NCI-H526 treated with DMSO at 0.1 percent for 48 hours (cell line): ENCODE measurements around the gene KCNH4.
"Not testable (repeated sequence)": the region's sequence is repeated elsewhere in the genome, so short reads cannot be mapped to it uniquely, and the experiment has no call there.

Experiments
- DNase-seq: peaks from one replicate; lab custom pipeline; 2025; lab: John Stamatoyannopoulos, UW

Gene KCNH4

GRCh38 chr17:42193969-42194899, 13.3 kb upstream of the KCNH4 start, which contains the start of gene GHDC:
GHDC (minus strand) TSS chr17:42194494; CDS start chr17:42193581, 913 bp downstream.
- DNase-seq = peak; percentile 73

DNA sequence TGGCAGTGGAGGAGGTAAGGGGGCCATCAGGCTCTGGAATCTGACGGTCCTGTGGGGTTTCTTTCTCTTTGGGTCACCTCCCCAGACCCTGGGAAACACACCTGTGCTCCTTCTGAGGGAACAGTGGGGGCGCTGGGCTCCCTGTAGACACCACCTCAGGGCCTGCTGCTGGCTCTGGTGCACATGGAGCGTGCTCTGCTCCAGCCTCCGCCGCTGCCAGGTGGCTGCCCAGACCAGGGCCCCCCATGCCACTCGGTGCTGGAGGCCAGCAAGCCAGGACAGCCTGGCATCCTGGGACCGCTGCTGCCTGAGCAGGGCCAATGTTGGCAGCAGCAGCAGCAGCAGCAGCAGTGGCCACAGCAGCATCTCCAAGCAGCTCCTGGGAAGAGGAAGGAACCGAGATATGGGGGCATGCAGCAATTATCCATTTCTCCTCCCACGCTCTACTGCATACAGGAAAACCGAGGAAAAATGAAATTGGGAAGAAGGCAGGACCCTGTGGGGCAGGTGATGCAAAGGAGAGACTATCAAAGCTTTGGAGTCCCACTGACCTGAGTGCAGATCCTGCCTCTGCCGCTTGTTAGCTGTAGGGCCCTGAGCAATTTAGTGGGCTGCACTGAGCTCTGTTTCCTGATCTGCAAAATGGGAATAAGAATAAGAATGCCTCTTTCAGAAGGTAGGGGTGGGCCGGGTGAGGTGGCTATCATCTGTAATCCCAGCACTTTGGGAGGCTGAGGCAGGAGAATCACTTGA, 12.4 kb upstream of the KCNH4 start:
- no peak for DNase-seq

- DNase-seq = no peak
These were observed 11.5 kb upstream of the KCNH4 start for GRCh38 chr17:42192189-42193126.

- no peak for DNase-seq
These were observed 10.3 kb upstream of the KCNH4 start for GRCh38 chr17:42191275-42191608.

DNA sequence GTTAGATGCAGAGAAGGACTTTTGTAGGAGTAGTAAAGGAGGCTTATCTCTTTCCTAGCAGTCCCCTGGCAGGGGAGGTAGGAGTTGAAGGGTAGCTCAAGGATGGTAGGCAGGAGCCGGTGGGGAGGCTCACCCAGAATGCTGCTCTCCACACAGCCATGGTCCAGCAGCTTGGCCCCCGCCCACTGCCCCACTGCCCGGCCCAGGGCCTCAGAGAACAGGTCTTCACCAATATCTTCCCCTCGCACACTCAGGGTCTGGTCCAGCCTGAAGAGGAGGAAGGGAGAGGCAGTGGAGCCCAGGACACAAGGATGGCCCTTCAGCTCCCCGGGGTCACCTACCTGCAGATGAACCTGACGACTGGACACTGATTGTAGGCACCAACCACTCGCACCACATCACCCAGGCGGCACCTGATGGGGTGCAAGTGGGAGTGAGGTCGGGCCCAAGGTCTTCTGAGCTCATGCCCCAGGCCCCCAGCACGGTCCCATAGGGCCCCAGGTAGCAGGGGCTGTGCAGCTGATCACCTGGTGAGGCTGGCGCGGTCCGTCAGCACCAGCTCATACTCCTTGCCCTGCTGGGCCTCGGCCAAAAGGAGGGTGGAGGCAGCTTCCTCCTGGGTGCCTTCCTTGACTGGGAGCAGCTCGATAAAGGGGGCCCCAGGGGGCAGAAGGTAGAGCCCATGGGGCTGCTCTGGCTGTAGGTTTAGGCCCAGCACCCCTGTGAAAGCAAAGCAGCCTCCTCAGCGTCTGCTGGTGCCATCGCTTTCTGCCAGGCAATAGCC, 9.7 kb upstream of the KCNH4 start:
- no peak for DNase-seq

DNA sequence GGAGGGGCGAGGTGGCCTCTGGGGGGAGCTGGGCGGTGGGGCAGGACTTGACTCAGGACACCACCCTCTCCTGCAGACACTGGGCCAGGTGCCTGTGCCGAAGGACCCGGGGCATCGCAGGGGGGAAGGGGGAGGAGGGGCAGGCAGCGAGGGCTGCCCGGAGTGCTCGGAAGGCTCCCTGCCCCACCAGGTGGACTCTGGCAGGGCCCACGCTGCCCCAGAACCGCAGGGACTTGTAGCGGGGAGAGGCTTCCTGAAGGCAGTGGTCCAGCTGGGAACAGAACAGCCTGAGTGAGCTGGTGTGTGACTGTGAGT, 8.7 kb upstream of the KCNH4 start:
- DNase-seq = no peak

GRCh38 chr17:42188749-42189650, 8.1 kb upstream of the KCNH4 start:
- no peak for DNase-seq

GRCh38 chr17:42187833-42188232, 6.9 kb upstream of the KCNH4 start:
- no peak for DNase-seq

GRCh38 chr17:42186191-42186590, 5.2 kb upstream of the KCNH4 start:
- not testable (repeated sequence) for DNase-seq

DNA sequence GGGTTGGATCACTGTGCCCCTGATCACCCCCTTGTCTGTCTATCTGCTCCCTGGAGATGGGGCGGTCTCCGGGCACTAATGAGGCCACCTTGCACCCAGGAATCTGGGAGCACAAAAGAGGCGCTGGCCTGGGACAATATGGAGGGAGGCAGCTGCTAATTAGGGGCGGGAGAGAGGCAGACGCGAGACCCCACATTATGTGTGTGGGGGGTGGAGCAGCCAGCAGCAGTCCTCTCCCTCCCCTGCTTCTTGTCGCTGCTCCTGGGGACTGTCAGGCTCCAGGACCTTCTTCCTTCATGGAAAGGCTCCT, 4.6 kb upstream of the KCNH4 start:
- DNase-seq = no peak

- DNase-seq = peak; percentile 6
These were observed 4.0 kb upstream of the KCNH4 start, which contains the start of gene HCRT for GRCh38 chr17:42184713-42185620. HCRT (minus strand) TSS chr17:42185452; CDS start chr17:42185365, 87 bp downstream.

DNA sequence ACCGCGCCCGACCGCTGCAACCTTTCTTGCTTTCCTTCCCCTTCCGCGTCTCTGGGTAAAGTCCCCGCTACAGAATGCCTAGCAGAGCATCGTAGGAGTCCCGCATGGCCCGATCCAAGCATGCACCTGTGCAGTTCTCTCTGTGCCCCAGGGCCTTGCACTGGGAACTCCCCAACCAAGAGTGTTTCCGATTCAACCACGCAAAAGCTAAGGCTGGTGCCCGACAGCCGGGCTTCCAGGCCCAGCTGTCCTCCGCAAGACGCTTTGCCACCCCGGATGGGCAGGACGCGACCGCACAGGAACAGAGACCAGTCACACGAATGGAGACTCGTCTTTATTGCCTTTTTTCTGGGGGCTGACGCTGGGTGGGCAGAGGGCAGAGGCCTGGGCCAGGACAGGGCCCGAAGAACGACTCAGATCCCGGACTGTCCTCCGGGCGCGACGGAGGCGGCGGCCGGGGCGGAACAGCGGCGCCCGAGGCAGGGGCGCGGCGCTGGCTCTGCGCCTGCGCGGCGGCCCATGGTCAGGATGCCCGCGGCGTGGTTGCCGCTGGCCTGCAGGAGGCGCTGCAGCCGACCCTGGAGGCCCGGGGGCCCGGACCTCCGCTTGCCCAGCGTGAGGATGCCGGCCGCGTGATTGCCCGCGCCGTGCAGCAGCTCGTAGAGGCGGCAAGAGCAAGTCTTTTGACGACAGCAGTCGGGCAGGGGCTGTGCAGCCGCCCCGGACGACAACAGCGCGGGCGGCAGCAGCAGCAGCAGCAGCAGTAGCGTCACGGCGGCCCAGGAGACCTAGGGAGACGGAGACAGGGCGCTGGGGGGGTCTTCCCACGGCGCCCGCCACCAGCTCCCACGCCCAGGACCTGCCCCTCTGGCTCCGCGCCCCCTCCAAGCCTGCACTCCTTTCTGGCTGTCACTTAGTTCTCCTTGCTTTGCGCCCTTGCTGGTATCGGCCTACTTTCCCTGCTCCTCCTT, 3.1 kb upstream of the KCNH4 start:
- DNase-seq = peak; percentile 25

DNA sequence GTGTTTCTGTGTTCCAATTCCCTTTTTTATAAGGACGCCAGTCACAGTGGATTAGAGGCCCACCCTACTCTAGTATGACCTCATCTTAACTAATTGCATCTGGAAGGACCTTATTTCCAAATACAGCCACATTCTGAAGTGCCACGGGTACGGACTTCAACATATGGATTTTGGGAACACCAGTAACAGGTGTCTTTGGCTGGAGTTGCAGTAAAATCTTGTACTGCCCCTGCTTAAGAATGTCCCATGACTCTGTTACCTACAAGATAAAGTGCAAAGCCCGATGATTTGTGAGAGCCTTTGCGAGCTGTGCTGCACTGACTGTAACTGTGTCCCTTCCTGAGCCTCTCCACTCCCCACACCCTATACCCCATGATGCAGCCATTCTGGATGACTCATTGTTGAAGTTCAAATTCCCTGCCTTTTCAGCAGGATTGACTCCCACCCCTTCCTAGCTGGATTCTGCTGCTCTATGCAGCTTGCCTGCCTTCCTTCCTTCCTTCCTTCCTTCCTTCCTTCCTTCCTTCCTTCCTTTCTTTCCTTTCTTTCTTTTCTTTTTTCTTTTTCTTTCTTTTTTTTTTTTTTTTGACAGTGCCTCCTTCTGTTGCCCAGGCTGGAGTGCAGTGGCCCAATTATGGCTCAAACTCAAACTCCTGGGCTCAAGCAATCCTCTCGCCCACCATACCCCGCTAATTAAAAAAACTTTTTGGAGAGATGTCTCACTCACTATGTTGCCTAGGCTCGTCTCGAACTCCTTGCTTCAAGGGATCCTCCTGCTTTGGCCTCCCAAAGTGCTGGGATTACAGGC, 2.2 kb upstream of the KCNH4 start:
- no peak for DNase-seq

DNA sequence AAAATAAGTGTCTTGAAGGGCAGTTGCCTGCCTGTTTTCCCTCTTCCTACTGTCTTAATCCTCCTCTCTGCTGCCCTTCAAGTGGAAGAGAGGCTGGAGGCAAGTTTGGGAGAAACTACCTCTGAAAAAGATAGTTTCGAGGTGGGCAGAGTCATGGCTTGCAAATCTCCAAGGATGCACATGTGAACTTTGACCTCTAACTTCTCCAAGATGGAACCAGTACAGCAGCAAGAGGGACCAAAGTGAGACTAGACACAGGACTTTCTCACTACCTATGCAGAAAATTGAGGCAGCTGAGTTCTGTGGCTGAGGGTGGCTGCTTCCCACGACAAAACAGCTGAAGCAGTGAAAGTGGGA, 887 bp upstream of the KCNH4 start:
- DNase-seq = no peak

DNA sequence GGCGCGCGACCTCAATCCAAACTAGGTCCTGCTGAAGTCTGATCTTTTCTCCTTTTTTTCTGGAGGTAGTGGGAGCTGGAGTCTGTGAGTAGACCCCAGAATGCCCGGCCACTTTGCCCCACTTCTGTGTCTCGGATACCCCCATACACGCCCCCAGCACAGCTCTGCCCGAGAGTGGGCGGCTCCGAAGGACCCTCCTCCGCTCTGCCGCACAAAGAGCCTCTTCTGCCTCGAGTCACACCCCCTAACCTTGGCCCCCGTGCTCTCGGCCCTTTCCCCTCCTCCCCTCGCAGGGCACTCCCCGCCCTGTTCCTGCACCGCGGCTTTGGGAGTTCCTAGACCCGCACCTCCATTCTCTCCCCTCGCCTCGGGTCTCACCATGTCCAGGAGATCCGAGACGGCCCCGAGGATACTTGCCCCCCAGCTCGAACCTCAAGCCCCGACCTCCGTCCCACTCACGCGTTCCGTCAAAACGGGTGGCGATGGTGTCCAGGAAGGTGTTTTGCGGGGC, 476 bp downstream of the KCNH4 start:
- no peak for DNase-seq

DNA sequence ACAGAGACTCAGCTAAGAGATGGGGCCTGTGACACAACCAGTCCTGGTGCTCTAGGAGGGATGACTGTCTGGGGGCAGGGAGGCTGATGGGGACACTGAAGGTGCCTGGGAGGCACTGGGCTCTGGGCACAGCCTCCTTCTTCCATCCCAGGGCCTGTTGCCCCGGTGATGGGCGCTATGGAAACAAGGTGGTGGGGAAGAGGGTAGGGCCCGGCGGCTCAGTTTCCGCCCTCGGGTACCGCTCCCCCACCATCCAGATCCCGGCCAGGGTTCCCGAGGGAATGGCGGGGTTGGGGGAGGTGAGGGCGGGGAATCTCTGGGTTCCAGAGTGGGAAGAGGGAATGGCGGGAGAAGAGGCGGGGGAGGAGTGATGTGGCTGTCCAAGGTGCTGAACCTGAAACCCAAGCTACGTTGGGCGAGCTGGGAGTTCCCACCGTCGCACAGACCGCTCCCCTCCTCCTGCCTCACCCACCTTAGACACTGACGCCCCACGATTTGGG, 981 bp downstream of the KCNH4 start:
- DNase-seq = peak; percentile 18

DNA sequence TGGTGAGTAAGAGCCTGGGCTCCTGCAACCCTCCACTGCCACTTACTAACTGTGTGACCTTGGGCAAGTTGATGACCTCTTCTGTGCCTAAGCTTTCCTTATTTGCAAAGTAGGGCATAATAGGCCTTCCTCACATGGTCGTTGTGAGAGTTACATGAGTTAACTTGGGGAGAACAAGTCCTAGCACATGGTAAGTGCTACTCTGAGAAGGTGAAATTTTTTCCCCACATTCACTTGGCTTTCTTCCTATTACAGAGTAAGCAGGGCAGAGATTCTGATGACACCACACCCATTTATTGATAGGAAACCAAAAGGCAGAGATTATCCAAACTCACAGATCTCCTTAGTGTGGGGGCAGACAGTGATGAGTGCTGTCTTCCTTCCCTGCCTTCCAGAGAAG, 1.6 kb downstream of the KCNH4 start:
- no peak for DNase-seq
